Measurements from ENCODE around the gene MYCL.

DNA sequence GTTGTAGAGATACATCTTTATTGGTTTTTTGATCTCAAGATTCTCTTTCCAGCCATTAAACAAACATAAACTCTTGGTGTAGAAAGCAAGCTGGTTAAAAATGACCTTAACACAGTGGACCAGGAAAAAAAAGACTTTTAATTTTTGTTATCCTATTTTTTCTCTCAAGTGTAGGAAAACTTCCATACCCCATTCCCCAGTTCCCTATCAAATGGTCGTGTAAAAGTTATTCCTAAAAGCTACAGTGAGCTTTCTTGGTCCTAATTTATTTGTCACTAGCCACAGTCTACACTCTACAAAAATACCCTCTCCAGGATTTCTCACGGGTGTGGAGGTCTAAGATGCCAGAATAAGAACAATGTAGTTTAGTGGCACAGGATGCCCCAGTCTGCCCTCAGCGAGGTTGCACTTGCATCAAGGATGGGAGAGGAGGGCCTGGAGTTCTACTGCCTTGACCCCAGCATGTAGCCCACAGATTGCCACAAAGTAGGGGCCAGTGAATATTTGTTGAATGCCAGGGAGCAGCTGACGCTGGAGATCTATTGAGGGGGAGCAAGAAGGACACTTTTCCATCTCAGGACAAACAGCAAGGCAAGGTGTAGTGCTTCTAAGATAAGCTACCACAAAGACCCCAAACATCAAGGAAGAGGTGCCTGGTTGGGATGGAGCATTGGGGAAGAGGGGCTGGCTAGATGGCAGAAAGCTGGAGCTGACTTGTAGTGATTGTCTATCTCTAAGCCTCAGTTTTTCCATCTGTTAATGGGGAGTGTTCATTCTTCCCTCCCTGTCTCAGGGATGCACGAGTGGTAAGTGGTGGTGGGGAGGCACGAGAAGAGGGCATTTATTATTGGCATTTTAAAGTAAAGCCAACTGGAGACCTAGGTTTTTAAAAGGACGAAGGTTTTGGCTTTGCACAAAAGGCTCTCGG, 1.8 kb downstream of the MYCL start:
- TF ChIP-seq POLR2A (IDR thresholded peaks at IDR 0.05; ENCODE audit: low read depth, low read length), result no peak
- TF ChIP-seq CHD1 (IDR thresholded peaks at IDR 0.05; ENCODE audit: low read depth, low read length), result no peak
- TF ChIP-seq, protein P1, sequence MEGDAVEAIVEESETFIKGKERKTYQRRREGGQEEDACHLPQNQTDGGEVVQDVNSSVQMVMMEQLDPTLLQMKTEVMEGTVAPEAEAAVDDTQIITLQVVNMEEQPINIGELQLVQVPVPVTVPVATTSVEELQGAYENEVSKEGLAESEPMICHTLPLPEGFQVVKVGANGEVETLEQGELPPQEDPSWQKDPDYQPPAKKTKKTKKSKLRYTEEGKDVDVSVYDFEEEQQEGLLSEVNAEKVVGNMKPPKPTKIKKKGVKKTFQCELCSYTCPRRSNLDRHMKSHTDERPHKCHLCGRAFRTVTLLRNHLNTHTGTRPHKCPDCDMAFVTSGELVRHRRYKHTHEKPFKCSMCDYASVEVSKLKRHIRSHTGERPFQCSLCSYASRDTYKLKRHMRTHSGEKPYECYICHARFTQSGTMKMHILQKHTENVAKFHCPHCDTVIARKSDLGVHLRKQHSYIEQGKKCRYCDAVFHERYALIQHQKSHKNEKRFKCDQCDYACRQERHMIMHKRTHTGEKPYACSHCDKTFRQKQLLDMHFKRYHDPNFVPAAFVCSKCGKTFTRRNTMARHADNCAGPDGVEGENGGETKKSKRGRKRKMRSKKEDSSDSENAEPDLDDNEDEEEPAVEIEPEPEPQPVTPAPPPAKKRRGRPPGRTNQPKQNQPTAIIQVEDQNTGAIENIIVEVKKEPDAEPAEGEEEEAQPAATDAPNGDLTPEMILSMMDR (IDR thresholded peaks at IDR 0.05 in 2 of 3, conservative IDR thresholded peaks at IDR 0.05 in 1 of 3; ENCODE audit: control insufficient read depth in 2 of 3, extremely low read depth in 1 of 3, insufficient read depth in 1 of 3, low read depth in 3 of 3, low read length in 3 of 3), result no peak
- no peak for TF ChIP-seq POLR2AphosphoS5 (IDR thresholded peaks at IDR 0.05; ENCODE audit: low read length)
- no peak for TF ChIP-seq RAD51 (IDR thresholded peaks at IDR 0.05)
- no peak for TF ChIP-seq ATF7 (IDR thresholded peaks at IDR 0.05; ENCODE audit: low read depth)

All from GM12878 (cell line).